Gastrocnemius medialis (tissue), 4 donors: ENCODE results near the gene KIAA0930. TPM values are rescaled to one million over a fixed set of nuclear protein-coding genes. Genes with fewer than 3 reads are reported as not detected.

Source experiments
- ATAC-seq, 2 donors: fragments of 150-250 bp; one replicate each; pipeline ENCODE4 v1.9.1; 2016
- DNase-seq, 2 donors: peaks; one replicate each; pipeline ENCODE4 v3.0.0-alpha.2; 2019
- H3K27ac ChIP-seq, 4 donors: fragments of 200-600 bp; sonication (generic); 1 replicate in 1 of 4; 2 replicates in 3 of 4; pipeline ENCODE4 v1.5.1; 2016 to 2018; ENCODE audit warnings: mild to moderate bottlenecking in 2 of 4, moderate library complexity in 1 of 4
- H3K27me3 ChIP-seq, 3 donors: fragments of 200-600 bp; sonication (generic) in 2 of 3; 1 replicate in 1 of 3; 2 replicates in 2 of 3; pipeline versions ENCODE4 v1.5.1 to v1.6.0; 2016 to 2019; ENCODE audit warnings: mild to moderate bottlenecking in 1 of 3, moderate library complexity in 1 of 3
- H3K36me3 ChIP-seq, 2 donors: fragments of 200-600 bp; sonication (generic) in 1 of 2; one replicate each; pipeline ENCODE4 v1.5.1; 2017 to 2018
- H3K4me1 ChIP-seq, 2 donors: fragments of 200-600 bp; sonication (generic) in 1 of 2; one replicate each; pipeline ENCODE4 v1.5.1; 2016 to 2017; ENCODE audit warnings: mild to moderate bottlenecking in 2 of 2
- H3K4me3 ChIP-seq, 4 donors: fragments of 200-600 bp; sonication (generic) in 3 of 4; 1 replicate in 1 of 4; 2 replicates in 3 of 4; pipeline ENCODE4 v1.5.1; 2016 to 2019; ENCODE audit warnings: mild to moderate bottlenecking in 2 of 4
- H3K9me3 ChIP-seq, 3 donors: fragments of 200-600 bp; sonication (generic) in 2 of 3; 1 replicate in 1 of 3; 2 replicates in 2 of 3; pipeline ENCODE4 v1.5.1; 2016 to 2019
- POLR2A ChIP-seq, 2 donors: fragments of 450-650 bp; IDR thresholded peaks; one replicate each; pipeline ENCODE4 v1.6.1; 2017; ENCODE audit warnings: antibody characterized with exemption in 2 of 2, mild to moderate bottlenecking in 2 of 2, moderate library complexity in 2 of 2
- in situ Hi-C, 4 donors: fragments of 200-750 bp; cut with MboI; loops; one replicate each; pipeline versions ENCODE4 v1.15.0 to v1.8.0; 2017; ENCODE audit warnings: low sequenced_read_pairs in 4 of 4
- intact Hi-C: fragments of 100-400 bp; cut with DNase I; formaldehyde crosslinking; loops from one replicate; pipeline ENCODE4 v1.15.1; 2023; ENCODE audit warnings: low total_unique reads
- total RNA-seq, 4 donors: library from RNA; depleted of rRNA; stranded (reverse); fragments of >200 nt; gene quantifications; one replicate each; pipeline versions ENCODE4 v1.1.0 to v1.2.3, GENCODE V29; 2016
- TF ChIP-seq, protein P1 (sequence below), 5 experiments: fragments of 450-650 bp in 3 of 5; fragments of 200-600 bp in 2 of 5; sonication (generic) in 2 of 5; IDR thresholded peaks in 4 of 5; conservative IDR thresholded peaks in 1 of 5; 1 replicate in 4 of 5; 2 replicates in 1 of 5; pipeline ENCODE4 v1.5.1; 2016 to 2019; ENCODE audit warnings: antibody characterized with exemption in 5 of 5, mild to moderate bottlenecking in 3 of 5, moderate library complexity in 3 of 5

KIAA0930 gene
- total RNA-seq, 4 donors from 2014 or later = 45.1 to 99.9 (median 53.7) TPM

DNA sequence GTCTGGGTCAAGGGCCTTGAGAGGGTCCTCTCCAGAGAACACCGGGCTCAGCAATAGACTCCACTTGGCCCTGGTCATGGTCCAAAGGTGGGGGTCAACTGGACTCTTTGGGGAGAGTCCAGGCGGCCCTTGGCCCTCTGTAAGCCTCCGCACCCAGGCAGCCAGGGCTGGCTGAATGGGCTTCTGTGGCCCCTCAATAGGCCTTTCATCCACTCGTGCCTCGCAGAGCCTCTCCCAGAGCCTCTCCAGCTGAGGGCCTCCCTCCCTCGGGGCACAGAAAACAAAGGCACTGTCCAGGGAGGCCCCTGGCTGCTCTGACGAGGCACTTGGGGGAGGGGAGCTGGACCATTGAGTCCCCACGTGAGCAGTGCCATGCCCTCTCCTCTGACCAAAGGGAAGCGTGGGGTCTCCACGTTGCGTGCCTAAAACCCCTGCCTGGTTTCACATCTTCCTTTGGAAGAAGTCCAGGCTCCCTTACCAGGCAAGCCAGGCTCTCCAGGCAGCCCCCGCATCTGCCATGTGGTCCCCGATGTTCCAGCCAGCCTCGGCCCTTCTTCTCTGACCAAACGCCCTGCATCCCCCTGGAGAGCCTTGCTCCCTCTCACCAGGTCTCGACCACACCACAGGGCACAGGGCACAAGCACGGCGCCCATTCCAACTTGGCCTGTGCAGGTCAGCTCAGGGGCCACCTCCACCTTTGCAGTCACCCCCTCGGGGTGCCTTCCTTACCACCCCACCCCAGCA is 15.5 kb downstream of the KIAA0930 start:
- Histone ChIP-seq H3K27ac (no peak overlapping the region), H3K27me3 (no peaks in the 10 kb centered on the region), H3K4me3 (no peak overlapping the region), H3K36me3 (no peaks in the 10 kb centered on the region), H3K4me1 (peaks cover 0 to 2% of the 10 kb centered on the region in 2 donors), H3K9me3 (no peaks in the 10 kb centered on the region)
- intact Hi-C loops = no loop called here
- TF ChIP-seq, protein P1, sequence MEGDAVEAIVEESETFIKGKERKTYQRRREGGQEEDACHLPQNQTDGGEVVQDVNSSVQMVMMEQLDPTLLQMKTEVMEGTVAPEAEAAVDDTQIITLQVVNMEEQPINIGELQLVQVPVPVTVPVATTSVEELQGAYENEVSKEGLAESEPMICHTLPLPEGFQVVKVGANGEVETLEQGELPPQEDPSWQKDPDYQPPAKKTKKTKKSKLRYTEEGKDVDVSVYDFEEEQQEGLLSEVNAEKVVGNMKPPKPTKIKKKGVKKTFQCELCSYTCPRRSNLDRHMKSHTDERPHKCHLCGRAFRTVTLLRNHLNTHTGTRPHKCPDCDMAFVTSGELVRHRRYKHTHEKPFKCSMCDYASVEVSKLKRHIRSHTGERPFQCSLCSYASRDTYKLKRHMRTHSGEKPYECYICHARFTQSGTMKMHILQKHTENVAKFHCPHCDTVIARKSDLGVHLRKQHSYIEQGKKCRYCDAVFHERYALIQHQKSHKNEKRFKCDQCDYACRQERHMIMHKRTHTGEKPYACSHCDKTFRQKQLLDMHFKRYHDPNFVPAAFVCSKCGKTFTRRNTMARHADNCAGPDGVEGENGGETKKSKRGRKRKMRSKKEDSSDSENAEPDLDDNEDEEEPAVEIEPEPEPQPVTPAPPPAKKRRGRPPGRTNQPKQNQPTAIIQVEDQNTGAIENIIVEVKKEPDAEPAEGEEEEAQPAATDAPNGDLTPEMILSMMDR (IDR thresholded peaks at IDR 0.05 in 4 of 5, conservative IDR thresholded peaks at IDR 0.05 in 1 of 5) = no peak
- no peak for TF ChIP-seq POLR2A (IDR thresholded peaks at IDR 0.05)
- DNase-seq = no peak
- no peak for ATAC-seq
- in situ Hi-C loops = no loop called here

DNA sequence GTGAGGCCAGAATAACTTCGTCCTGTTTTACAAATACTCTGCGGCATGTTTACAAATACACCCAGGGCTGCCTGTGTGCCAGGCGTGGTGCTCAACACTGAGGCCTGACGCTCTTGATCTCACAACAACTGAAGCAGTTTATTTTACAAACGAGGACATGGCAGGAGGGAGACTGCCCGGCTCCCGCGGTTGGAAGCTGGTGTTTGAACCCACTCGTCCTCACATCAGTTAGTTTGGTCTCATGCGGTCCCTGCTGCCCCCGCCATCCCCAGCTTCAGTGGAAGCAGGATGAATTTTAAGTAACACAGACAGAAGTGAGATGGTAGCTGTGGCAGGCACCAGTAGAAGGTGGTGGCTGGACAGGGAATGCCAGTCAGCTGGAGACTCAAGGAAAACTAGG is 16.4 kb downstream of the KIAA0930 start:
- no peaks in the 10 kb centered on the region for H3K36me3 ChIP-seq
- DNase-seq (no peak), ATAC-seq (no peak)
- no peak overlapping the region for H3K27ac ChIP-seq
- peaks cover 0 to 2% of the 10 kb centered on the region in 2 donors for H3K4me1 ChIP-seq
- no peaks in the 10 kb centered on the region for H3K27me3 ChIP-seq
- intact Hi-C loops = no loop called here
- H3K9me3 ChIP-seq = no peaks in the 10 kb centered on the region
- no peak overlapping the region for H3K4me3 ChIP-seq
- TF ChIP-seq, protein P1 (IDR thresholded peaks at IDR 0.05 in 4 of 5, conservative IDR thresholded peaks at IDR 0.05 in 1 of 5) = no peak
- in situ Hi-C loops = no loop called here

GRCh38 chr22:45223304-45224117 is 17.2 kb downstream of the KIAA0930 start:
- DNase-seq (no peak), ATAC-seq (no peak)
- H3K27me3 ChIP-seq = no peaks in the 10 kb centered on the region
- H3K4me1 ChIP-seq = peaks cover 0 to 2% of the 10 kb centered on the region in 2 donors
- intact Hi-C loops (no loop called here), in situ Hi-C loops (no loop called here)
- no peak overlapping the region for H3K4me3 ChIP-seq
- H3K9me3 ChIP-seq = no peaks in the 10 kb centered on the region
- TF ChIP-seq POLR2A (IDR thresholded peaks at IDR 0.05) = no peak
- TF ChIP-seq, protein P1 (IDR thresholded peaks at IDR 0.05 in 4 of 5, conservative IDR thresholded peaks at IDR 0.05 in 1 of 5) = no peak
- no peaks in the 10 kb centered on the region for H3K36me3 ChIP-seq
- no peak overlapping the region for H3K27ac ChIP-seq

GRCh38 chr22:45221201-45221600 is 19.5 kb downstream of the KIAA0930 start:
- H3K36me3 ChIP-seq = no peaks in the 10 kb centered on the region
- H3K4me1 ChIP-seq = peaks cover 0 to 2% of the 10 kb centered on the region in 2 donors
- H3K9me3 ChIP-seq = no peaks in the 10 kb centered on the region
- H3K27me3 ChIP-seq = no peaks in the 10 kb centered on the region
- intact Hi-C loops = no loop called here
- no peak for TF ChIP-seq POLR2A (IDR thresholded peaks at IDR 0.05)
- TF ChIP-seq, protein P1 (IDR thresholded peaks at IDR 0.05 in 4 of 5, conservative IDR thresholded peaks at IDR 0.05 in 1 of 5) = no peak
- no peak for ATAC-seq
- no peak overlapping the region for H3K4me3 ChIP-seq
- DNase-seq = no peak
- in situ Hi-C loops = no loop called here
- H3K27ac ChIP-seq = no peak overlapping the region
